NCI-H2029 treated with DMSO at 0.1 percent for 48 hours (cell line): ENCODE data around the gene KLRC2.
A peak's percentile ranks its signal among the peaks of the same experiment; 100 is the strongest.
"Not testable (repeated sequence)": the region's sequence is repeated elsewhere in the genome, so short reads cannot be mapped to it uniquely, and the experiment has no call there.

Source experiments
- DNase-seq: peaks from one replicate; lab custom pipeline; 2025; lab: John Stamatoyannopoulos, UW

The KLRC2 gene

GRCh38 chr12:10405294-10405693 lies 30.5 kb downstream of the KLRC2 start:
- no peak for DNase-seq

- DNase-seq = no peak
These were observed 31.0 kb downstream of the KLRC2 start for GRCh38 chr12:10404798-10405197.

GRCh38 chr12:10400829-10401228 lies 35.0 kb downstream of the KLRC2 start:
- DNase-seq = no peak

- no peak for DNase-seq
These were observed 37.6 kb downstream of the KLRC2 start for GRCh38 chr12:10398168-10398567.

GRCh38 chr12:10397296-10397695 lies 38.5 kb downstream of the KLRC2 start:
- peak; percentile 20 for DNase-seq

GRCh38 chr12:10396176-10396575 lies 39.6 kb downstream of the KLRC2 start:
- DNase-seq = not testable (repeated sequence)

GRCh38 chr12:10395390-10395998 lies 40.3 kb downstream of the KLRC2 start:
- DNase-seq = peak; percentile 91

- not testable (repeated sequence) for DNase-seq
These were observed 41.2 kb downstream of the KLRC2 start for GRCh38 chr12:10394531-10395152.

GRCh38 chr12:10393291-10393690 lies 42.5 kb downstream of the KLRC2 start:
- no peak for DNase-seq

GRCh38 chr12:10392394-10392930 lies 43.3 kb downstream of the KLRC2 start:
- peak; percentile 89 for DNase-seq

GRCh38 chr12:10390991-10391390 lies 44.8 kb downstream of the KLRC2 start:
- not testable (repeated sequence) for DNase-seq

GRCh38 chr12:10389904-10390303 lies 45.9 kb downstream of the KLRC2 start, which contains the start of gene KLRK1:
TSS of gene KLRK1 (minus strand) at chr12:10390041. CDS start at chr12:10388810, 1,231 bp downstream.
- DNase-seq = no peak

GRCh38 chr12:10388624-10389413 lies 47.0 kb downstream of the KLRC2 start:
- no peak for DNase-seq

GRCh38 chr12:10387498-10387897 lies 48.3 kb downstream of the KLRC2 start:
- not testable (repeated sequence) for DNase-seq

- DNase-seq = no peak
These were observed 49.0 kb downstream of the KLRC2 start for GRCh38 chr12:10386857-10387256.

GRCh38 chr12:10385166-10385613 lies 50.6 kb downstream of the KLRC2 start:
- DNase-seq = no peak

GRCh38 chr12:10384191-10384590 lies 51.6 kb downstream of the KLRC2 start:
- no peak for DNase-seq

- no peak for DNase-seq
These were observed 53.7 kb downstream of the KLRC2 start for GRCh38 chr12:10381928-10382628.
